ENCODE measurements around the gene CTIF. TPM values are rescaled to one million over a fixed set of nuclear protein-coding genes. Genes with fewer than 3 reads are reported as not detected.

The CTIF gene
- total RNA-seq, 1 donor from 2014 or later = 24.9 TPM

DNA sequence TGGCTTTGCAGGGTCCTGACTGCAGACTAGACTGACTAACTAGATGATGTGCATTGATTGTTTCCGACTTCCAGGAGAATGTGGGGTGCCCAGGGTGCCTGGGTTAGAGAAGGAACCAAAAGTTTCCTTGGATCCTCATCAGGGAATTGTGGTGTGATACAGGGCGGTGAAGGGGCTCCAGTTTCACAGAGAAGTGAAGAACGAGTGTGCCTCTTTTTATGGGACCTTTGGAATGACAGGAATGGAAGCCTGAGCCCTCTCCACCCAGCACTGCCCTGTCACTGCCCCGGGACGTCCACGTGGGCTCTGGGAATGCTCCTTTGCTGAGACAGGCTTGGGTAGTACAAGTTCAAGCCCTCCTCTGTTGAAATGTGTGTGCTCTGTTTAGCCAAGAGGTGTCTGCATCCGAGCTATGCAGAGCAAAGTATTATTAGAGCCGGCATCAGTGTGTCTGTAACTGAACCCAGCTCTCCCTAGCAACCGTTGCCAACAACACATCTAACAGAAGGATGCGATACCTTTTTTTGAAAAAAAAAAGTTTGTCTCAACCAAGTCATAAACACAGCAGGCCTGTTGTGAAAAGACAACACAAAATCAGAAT is 228.4 kb downstream of the CTIF start:
- DNase-seq (ENCODE audit: low read depth) = peak; percentile 72

DNA sequence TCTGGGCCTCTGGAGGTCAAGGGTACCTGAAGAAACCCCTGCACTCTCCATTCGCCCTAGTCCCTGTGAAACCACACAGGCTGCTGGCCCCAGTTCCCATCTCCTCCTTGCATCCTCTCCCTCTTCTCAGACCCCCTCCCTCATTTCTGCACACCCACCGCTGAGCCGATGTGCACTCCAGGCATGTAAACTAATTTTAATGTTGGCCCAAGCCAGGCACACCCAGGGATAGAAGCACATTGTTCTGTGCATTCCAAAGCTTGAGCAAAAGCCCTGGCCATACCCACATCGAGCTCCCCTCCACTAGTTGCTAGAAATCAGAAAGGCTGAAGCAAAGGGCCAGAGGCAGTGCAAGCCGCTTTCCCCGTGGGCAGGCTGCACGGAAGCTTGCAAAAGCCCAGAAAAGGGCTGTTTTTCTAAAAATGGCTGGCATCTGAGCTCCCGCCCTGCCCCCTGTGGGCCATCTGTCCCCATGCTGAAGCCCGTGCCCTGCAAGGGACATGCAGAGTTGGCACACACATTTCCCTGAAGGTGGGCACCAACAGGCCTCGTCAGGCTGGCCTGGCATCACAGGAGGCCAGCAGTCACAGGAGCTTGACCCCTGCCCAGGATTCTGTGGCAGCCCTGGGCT is 230.3 kb downstream of the CTIF start:
- DNase-seq (ENCODE audit: low read depth) = no peak

- no peak for DNase-seq (ENCODE audit: low read depth)
These were observed 231.4 kb downstream of the CTIF start for GRCh38 chr18:48770243-48770642.

DNA sequence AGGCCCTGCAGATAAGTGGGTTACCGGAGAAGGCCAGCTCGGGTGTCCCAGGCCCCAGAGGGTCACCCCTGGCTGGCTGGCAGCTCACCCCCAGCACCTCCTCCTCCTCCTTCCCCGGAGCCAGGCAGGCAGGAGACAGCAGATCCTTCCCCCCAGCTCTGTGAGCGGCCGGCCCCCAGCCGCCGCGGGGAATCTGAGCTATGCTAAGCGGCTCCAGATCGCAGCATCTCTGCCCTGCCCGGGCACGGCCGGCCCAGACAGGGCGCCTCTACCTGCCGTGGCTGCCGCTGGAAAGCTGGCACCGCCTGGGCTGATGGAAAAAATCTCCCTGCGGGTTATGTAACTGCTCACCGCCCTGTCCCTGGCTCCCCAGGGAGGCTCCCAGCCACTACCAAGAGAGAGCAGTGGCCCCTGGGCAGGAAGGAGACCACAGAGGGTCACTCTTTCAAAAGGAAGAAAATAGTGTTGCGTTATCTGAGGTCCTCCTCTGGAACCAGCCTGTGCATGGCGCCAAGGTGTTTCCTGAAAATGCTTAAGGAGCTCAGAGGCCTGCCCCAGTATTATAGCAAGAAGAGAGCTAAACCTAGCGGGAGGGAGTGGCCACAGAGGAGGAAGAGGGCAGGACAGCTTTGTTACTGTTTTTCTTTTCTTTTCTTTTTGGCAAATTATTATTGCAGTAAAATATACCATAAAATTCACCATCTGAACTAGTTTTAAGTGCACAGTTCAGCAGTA is 233.0 kb downstream of the CTIF start:
- DNase-seq (ENCODE audit: low read depth) = no peak

DNA sequence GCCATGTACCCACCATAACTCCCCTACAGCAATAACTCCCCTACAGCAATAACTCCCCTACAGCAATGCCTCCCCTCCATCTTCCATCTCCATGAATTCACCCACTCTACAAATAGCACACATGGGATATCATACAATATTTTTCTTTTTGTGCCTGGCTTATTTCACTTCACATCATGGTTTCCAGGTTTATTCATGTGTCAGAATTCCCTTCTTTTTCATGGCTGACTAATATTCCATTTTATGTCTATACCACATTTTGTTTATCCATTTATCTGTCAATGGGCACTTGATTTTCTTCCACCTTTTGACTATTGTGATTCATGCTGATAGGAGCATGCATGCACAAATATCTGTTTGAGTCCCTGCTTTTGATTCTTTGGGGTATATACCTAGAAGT is 233.6 kb downstream of the CTIF start:
- DNase-seq (ENCODE audit: low read depth) = no peak

- DNase-seq (ENCODE audit: low read depth) = no peak
These were observed 235.0 kb downstream of the CTIF start for GRCh38 chr18:48773821-48774220.

DNA sequence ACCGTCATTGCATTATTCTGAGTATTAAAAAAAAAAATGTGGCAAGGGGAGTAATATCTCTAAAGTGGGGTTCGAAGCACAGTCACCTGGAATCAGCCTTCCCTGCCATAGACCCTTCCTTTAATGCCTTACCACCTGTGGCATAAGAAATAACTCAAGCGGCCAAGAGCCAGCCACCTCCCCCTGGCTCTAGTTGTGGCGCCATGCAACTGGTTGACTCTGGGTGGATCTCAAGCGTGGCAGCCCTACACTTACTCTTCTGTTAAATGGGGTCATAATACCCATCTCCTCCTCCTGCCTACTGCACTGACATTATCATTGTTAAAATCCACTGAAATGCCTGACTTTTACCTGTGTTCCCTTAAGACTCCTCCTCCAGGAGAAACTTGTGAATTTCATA is 236.1 kb downstream of the CTIF start:
- DNase-seq (ENCODE audit: low read depth) = no peak

DNA sequence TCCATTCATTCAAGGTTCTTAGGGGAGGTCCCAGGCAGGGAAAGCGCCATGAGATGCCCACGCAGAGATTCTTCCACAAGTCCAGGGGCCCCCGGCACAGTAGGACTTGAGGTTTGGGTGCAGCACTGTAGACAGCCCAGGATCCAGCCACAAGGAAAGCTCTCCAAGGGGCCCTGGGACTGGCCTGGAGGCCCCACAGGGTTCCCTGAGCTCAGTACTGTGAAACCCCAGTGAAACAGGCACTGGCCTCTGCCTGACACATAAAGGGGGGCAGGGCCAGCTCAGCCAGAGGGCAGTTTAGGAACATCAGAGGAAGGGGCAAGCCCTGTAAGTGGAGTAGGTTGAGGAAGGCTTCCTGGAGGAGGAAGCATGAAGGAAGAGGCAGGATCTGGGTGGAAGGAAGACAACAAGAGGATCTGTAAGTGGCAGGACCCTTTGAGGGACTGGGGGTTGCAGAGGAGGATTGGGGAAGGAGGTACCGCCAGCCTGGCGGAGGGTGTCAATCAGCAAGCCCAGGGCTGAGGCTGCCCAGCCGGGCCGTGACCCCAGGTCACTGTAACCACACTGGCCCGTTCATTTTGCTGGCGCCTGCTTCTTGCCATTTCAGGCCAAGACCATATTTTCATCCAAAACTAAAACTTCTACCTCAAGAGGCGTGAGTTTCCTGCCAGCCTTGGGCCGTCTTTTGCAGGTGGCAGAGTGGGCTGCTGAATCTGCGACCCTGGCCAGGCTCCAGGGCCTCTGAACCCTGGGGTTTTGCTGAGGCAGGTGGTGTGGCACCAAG is 236.7 kb downstream of the CTIF start:
- no peak for DNase-seq (ENCODE audit: low read depth)

GRCh38 chr18:48776156-48776555 is 237.3 kb downstream of the CTIF start:
- DNase-seq (ENCODE audit: low read depth) = no peak

- DNase-seq (ENCODE audit: low read depth) = no peak
These were observed 237.8 kb downstream of the CTIF start for GRCh38 chr18:48776641-48777025.

GRCh38 chr18:48777026-48777743 is 238.4 kb downstream of the CTIF start:
- peak; percentile 28 for DNase-seq (ENCODE audit: low read depth)

DNA sequence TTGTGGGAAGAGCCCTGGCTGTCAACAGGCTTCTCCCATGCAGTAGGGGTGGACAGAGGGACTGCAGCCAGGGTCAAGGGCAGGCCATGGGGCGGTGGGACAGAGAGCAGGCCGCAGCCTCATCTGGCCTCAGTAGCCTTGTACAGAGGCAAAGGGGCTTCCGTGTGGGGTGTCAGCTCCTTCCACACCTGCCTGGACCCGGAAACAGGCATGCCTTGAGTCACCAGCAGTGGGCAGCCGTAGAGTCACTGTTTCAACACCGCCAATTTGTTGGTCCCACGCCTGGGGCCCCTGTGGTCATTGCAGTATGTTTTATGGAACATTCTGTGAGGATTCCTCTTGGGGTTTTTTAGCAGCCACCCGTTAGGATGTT is 238.9 kb downstream of the CTIF start:
- DNase-seq (ENCODE audit: low read depth) = no peak

- DNase-seq (ENCODE audit: low read depth) = no peak
These were observed 239.6 kb downstream of the CTIF start for GRCh38 chr18:48778344-48779011.

DNA sequence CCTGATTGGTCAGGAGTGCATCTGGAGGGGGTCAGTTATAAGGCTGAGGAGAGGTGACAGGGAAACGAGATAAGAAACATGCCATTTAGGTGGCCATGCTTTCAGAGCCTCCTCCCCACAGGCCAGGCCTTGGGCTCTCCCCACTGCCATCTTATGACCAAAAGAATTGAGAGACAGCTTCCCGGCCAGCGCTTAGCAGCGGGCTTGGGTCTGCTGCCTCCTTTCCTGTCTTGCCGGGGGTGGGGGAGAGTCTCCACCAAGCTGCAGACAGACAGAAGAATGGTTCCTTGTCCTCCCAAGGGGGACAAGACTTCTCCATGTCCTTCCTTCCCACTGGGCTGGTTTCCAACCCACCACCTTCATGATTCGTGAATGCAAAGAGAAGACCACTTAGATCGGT is 240.6 kb downstream of the CTIF start:
- no peak for DNase-seq (ENCODE audit: low read depth)

- DNase-seq (ENCODE audit: low read depth) = no peak
These were observed 241.5 kb downstream of the CTIF start for GRCh38 chr18:48780201-48780912.

GRCh38 chr18:48780913-48781162 is 242.0 kb downstream of the CTIF start:
- no peak for DNase-seq (ENCODE audit: low read depth)

GRCh38 chr18:48781163-48781987 is 242.5 kb downstream of the CTIF start:
- DNase-seq (ENCODE audit: low read depth) = no peak

- DNase-seq (ENCODE audit: low read depth) = no peak
These were observed 243.1 kb downstream of the CTIF start for GRCh38 chr18:48781988-48782363.

- peak; percentile 94 for DNase-seq (ENCODE audit: low read depth)
These were observed 243.6 kb downstream of the CTIF start for GRCh38 chr18:48782381-48782861.

All from myocyte (in vitro differentiated cells).